ENCODE measurements around the gene CDK17. TPM values are rescaled to one million over a fixed set of nuclear protein-coding genes. Genes with fewer than 3 reads are reported as not detected.

Gene CDK17
- polyA plus RNA-seq, 1 of the 3 experiments (the other 2 are of a cell fraction), result 11.7 TPM

DNA sequence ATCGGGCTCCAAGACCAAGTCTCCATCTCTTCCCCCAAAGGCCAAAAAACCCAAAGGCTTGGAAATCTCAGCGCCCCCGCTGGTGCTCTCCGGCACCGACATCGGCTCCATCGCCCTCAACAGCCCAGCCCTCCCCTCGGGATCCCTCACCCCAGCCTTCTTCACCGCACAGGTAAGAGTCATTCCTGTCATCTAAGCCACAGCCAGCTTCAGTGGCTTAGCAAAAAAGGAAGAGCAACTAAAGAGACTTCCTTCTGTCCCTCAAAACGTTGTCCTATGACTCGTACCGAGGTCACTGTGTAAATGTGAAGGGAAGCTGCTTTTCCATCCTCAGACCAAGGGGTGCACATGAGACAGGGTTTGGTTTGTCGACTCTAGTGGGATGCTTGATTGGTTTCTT, 152.7 kb downstream of the CDK17 start:
- H3K27ac ChIP-seq (ENCODE audit: low read depth in 2 of 2, low read length in 1 of 2), result no peak overlapping the region

DNA sequence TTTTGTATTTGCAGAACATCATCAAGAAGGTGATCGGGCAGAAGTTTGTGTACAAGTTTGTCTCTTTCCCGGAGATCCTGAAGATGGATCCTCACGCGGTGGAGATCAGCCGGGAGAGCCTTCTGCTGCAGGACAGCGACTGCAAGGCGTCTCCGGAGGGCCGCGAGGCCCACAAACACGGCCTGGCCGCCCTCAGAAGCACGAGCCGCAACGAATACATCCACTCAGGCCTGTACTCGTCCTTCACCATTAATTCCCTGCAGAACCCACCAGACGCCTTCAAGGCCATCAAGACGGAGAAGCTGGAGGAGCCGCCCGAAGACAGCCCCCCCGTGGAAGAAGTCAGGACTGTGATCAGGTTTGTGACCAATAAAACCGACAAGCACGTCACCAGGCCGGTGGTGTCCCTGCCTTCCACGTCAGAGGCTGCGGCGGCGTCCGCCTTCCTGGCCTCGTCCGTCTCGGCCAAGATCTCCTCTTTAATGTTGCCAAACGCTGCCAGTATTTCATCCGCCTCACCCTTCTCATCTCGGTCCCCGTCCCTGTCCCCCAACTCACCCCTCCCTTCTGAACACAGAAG, 153.2 kb downstream of the CDK17 start:
- Histone ChIP-seq H3K27ac (ENCODE audit: low read depth in 2 of 2, low read length in 1 of 2) (no peak overlapping the region), H2AFZ (ENCODE audit: low read depth) (no peak overlapping the region), H3K9ac (no peak overlapping the region), H3K9me2 (no peaks in the 10 kb centered on the region), H4K20me1 (ENCODE audit: insufficient read depth) (peaks cover 87% of the 10 kb centered on the region), H3K79me2 (ENCODE audit: insufficient read depth) (peaks cover 100% of the 10 kb centered on the region), H3K36me3 (replicated peaks in 1 of 2; ENCODE audit: control insufficient read depth in 1 of 2, insufficient read depth in 2 of 2, low read length in 1 of 2) (peaks cover 36 to 44% of the 10 kb centered on the region in 2 experiments), H3K4me2 (no peak overlapping the region; the same call in 1 of the 2 replicates), H3K9me3 (no peaks in the 10 kb centered on the region), H3F3A (replicated peaks; ENCODE audit: insufficient read depth) (peaks cover 3% of the 10 kb centered on the region), H3K4me1 (ENCODE audit: control insufficient read depth in 1 of 2, insufficient read depth in 2 of 2, low read depth in 1 of 2, low read length in 1 of 2) (peaks cover 7 to 25% of the 10 kb centered on the region in 2 experiments; a peak in 2 of 4 replicates), H3K4me3 (ENCODE audit: low read depth in 2 of 2, low read length in 1 of 2) (no peak overlapping the region), H3K27me3 (ENCODE audit: insufficient read depth) (no peaks in the 10 kb centered on the region)
- CTCF ChIA-PET, result interaction anchor here (1.1 kb wide), 1 partner anchor 11 kb away, joined by 4 read pairs; no protein-coding TSS in a partner anchor
- no peak for DNase-seq
- POLR2A ChIA-PET, result no interaction called here
- 97% methylated on average over 29 of the region's 36 CpGs for WGBS (ENCODE audit: low lambda C conversion rate)
- TF ChIP-seq, protein P1, sequence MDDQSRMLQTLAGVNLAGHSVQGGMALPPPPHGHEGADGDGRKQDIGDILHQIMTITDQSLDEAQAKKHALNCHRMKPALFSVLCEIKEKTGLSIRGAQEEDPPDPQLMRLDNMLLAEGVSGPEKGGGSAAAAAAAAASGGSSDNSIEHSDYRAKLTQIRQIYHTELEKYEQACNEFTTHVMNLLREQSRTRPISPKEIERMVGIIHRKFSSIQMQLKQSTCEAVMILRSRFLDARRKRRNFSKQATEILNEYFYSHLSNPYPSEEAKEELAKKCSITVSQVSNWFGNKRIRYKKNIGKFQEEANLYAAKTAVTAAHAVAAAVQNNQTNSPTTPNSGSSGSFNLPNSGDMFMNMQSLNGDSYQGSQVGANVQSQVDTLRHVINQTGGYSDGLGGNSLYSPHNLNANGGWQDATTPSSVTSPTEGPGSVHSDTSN (IDR thresholded peaks at IDR 0.05), result no peak
- TF ChIP-seq GABPA (IDR thresholded peaks at IDR 0.05; ENCODE audit: low read depth) (no peak), TCF12 (IDR thresholded peaks at IDR 0.05) (no peak), RAD21 (IDR thresholded peaks at IDR 0.05; ENCODE audit: low read length) (no peak), YY1 (IDR thresholded peaks at IDR 0.05; ENCODE audit: low read depth) (no peak), RFX5 (IDR thresholded peaks at IDR 0.05; ENCODE audit: low read length) (no peak), ELF1 (IDR thresholded peaks at IDR 0.05) (no peak), EP300 (IDR thresholded peaks at IDR 0.05; ENCODE audit: borderline replicate concordance in 1 of 2, low read depth in 1 of 2, low read length in 1 of 2) (no peak), JUND (IDR thresholded peaks at IDR 0.05) (no peak), CHD2 (IDR thresholded peaks at IDR 0.05; ENCODE audit: low read length, partially characterized antibody) (no peak), MEF2A (IDR thresholded peaks at IDR 0.05; ENCODE audit: borderline replicate concordance, low read depth) (no peak)
- TF ChIP-seq, protein P2, sequence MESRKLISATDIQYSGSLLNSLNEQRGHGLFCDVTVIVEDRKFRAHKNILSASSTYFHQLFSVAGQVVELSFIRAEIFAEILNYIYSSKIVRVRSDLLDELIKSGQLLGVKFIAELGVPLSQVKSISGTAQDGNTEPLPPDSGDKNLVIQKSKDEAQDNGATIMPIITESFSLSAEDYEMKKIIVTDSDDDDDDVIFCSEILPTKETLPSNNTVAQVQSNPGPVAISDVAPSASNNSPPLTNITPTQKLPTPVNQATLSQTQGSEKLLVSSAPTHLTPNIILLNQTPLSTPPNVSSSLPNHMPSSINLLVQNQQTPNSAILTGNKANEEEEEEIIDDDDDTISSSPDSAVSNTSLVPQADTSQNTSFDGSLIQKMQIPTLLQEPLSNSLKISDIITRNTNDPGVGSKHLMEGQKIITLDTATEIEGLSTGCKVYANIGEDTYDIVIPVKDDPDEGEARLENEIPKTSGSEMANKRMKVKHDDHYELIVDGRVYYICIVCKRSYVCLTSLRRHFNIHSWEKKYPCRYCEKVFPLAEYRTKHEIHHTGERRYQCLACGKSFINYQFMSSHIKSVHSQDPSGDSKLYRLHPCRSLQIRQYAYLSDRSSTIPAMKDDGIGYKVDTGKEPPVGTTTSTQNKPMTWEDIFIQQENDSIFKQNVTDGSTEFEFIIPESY (IDR thresholded peaks at IDR 0.05; ENCODE audit: borderline replicate concordance, low read depth), result no peak
- TF ChIP-seq, protein P3, sequence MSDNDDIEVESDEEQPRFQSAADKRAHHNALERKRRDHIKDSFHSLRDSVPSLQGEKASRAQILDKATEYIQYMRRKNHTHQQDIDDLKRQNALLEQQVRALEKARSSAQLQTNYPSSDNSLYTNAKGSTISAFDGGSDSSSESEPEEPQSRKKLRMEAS (IDR thresholded peaks at IDR 0.05; ENCODE audit: low read depth), result no peak

More for the DNA sequence above, 152.7 kb downstream of the CDK17 start:
- Histone ChIP-seq H3K4me3 (ENCODE audit: low read depth in 2 of 2, low read length in 1 of 2) (no peak overlapping the region), H3K9me2 (no peaks in the 10 kb centered on the region), H3K4me2 (no peak overlapping the region; the same call in 1 of the 2 replicates), H3K27me3 (ENCODE audit: insufficient read depth) (no peaks in the 10 kb centered on the region), H4K20me1 (ENCODE audit: insufficient read depth) (peaks cover 87% of the 10 kb centered on the region), H3K9me3 (no peaks in the 10 kb centered on the region), H3K9ac (no peak overlapping the region), H3K4me1 (ENCODE audit: control insufficient read depth in 1 of 2, insufficient read depth in 2 of 2, low read depth in 1 of 2, low read length in 1 of 2) (peaks cover 7 to 22% of the 10 kb centered on the region in 2 experiments; a peak in 2 of 4 replicates), H3K36me3 (replicated peaks in 1 of 2; ENCODE audit: control insufficient read depth in 1 of 2, insufficient read depth in 2 of 2, low read length in 1 of 2) (peaks cover 33 to 50% of the 10 kb centered on the region in 2 experiments), H3K79me2 (ENCODE audit: insufficient read depth) (peaks cover 100% of the 10 kb centered on the region), H2AFZ (ENCODE audit: low read depth) (no peak overlapping the region), H3F3A (replicated peaks; ENCODE audit: insufficient read depth) (peaks cover 3% of the 10 kb centered on the region)
- no peak for DNase-seq
- WGBS (ENCODE audit: low lambda C conversion rate), result 85% methylated on average over 13 of the region's 13 CpGs
- ChIA-PET POLR2A (no interaction called here), CTCF (interaction anchor here (1.1 kb wide), 1 partner anchor 10 kb away, joined by 4 read pairs; no protein-coding TSS in a partner anchor)
- TF ChIP-seq EP300 (IDR thresholded peaks at IDR 0.05; ENCODE audit: borderline replicate concordance in 1 of 2, low read depth in 1 of 2, low read length in 1 of 2) (no peak), TAF1 (IDR thresholded peaks at IDR 0.05; ENCODE audit: borderline replicate concordance, low read depth, low read length) (no peak), EZH2phosphoT487 (IDR thresholded peaks at IDR 0.05; ENCODE audit: borderline replicate concordance, low read depth) (no peak), FOXJ3 (CRISPR knock-in tag; IDR thresholded peaks at IDR 0.05) (no peak), NFIC (IDR thresholded peaks at IDR 0.05; ENCODE audit: borderline replicate concordance) (no peak), NRF1 (IDR thresholded peaks at IDR 0.05; ENCODE audit: low read depth, low read length) (no peak), YY1 (IDR thresholded peaks at IDR 0.05; ENCODE audit: low read depth) (no peak), RAD21 (IDR thresholded peaks at IDR 0.05; ENCODE audit: low read length) (no peak), POLR2AphosphoS5 (IDR thresholded peaks at IDR 0.05; ENCODE audit: low read depth, low read length) (no peak), FOSL2 (IDR thresholded peaks at IDR 0.05; ENCODE audit: borderline replicate concordance, low read depth) (peak; percentile 46; the same call in 1 of the 2 replicates), TCF12 (IDR thresholded peaks at IDR 0.05) (no peak), GABPA (IDR thresholded peaks at IDR 0.05; ENCODE audit: low read depth) (no peak), MEF2A (IDR thresholded peaks at IDR 0.05; ENCODE audit: borderline replicate concordance, low read depth) (no peak), JUND (IDR thresholded peaks at IDR 0.05) (peak; percentile 46; the same call in 1 of the 2 replicates)
- TF ChIP-seq, protein P4, sequence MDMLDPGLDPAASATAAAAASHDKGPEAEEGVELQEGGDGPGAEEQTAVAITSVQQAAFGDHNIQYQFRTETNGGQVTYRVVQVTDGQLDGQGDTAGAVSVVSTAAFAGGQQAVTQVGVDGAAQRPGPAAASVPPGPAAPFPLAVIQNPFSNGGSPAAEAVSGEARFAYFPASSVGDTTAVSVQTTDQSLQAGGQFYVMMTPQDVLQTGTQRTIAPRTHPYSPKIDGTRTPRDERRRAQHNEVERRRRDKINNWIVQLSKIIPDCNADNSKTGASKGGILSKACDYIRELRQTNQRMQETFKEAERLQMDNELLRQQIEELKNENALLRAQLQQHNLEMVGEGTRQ (IDR thresholded peaks at IDR 0.05; ENCODE audit: borderline replicate concordance, low read depth, low read length), result no peak
- TF ChIP-seq, protein P2 (IDR thresholded peaks at IDR 0.05; ENCODE audit: borderline replicate concordance, low read depth), result no peak
